Heart right ventricle (tissue), 16 donors: ENCODE measurements around the gene PTBP3. TPM values are rescaled to one million over a fixed set of nuclear protein-coding genes. Genes with fewer than 3 reads are reported as not detected.
"Not testable (repeated sequence)": the region's sequence is repeated elsewhere in the genome, so short reads cannot be mapped to it uniquely, and the experiment has no call there.

Experiments
- ATAC-seq, 8 donors: fragments of 200-7000 bp; cut with Tn5 transposase; one replicate each; pipeline ENCODE4 v1.9.1; 2020; ENCODE audit warnings: mild to moderate bottlenecking in 8 of 8, moderate library complexity in 8 of 8, moderate number of reproducible peaks in 1 of 8
- DNase-seq, 2 donors: peaks; one replicate each; pipeline ENCODE4 v3.0.0-alpha.2; 2020
- H3K27ac ChIP-seq, 10 donors: fragments of 200-600 bp; sonication (generic) in 2 of 10; one replicate each; pipeline versions ENCODE4 v1.5.0 to v1.8.0; 2020 to 2022; ENCODE audit warnings: mild to moderate bottlenecking in 3 of 10
- H3K27me3 ChIP-seq, 7 donors: fragments of 200-600 bp; one replicate each; pipeline ENCODE4 v1.8.0; 2021 to 2022; ENCODE audit warnings: mild to moderate bottlenecking in 2 of 7
- H3K36me3 ChIP-seq, 9 donors: fragments of 200-600 bp; sonication (generic) in 1 of 9; one replicate each; pipeline versions ENCODE4 v1.5.0 to v1.8.0; 2020 to 2022; ENCODE audit warnings: mild to moderate bottlenecking in 2 of 9
- H3K4me1 ChIP-seq, 9 donors: fragments of 200-600 bp; sonication (generic) in 1 of 9; one replicate each; pipeline versions ENCODE4 v1.5.0 to v1.8.0; 2020 to 2022; ENCODE audit warnings: mild to moderate bottlenecking in 4 of 9
- H3K4me3 ChIP-seq, 10 donors: fragments of 200-600 bp; sonication (generic) in 2 of 10; one replicate each; pipeline versions ENCODE4 v1.5.0 to v1.8.0; 2020 to 2022; ENCODE audit warnings: mild to moderate bottlenecking in 7 of 10, moderate library complexity in 2 of 10
- H3K9me3 ChIP-seq, 11 donors: fragments of 200-600 bp in 10 of 11; sonication (generic) in 2 of 11; one replicate each; pipeline versions ENCODE4 v1.5.0 to v1.8.0; 2013 to 2022; ENCODE audit warnings: mild to moderate bottlenecking in 2 of 11, control low read depth in 1 of 11, moderate library complexity in 1 of 11
- CTCF ChIP-seq, 9 donors: fragments of 200-600 bp; sonication (generic) in 2 of 9; IDR thresholded peaks; one replicate each; pipeline versions ENCODE4 v1.5.0 to v1.8.0; 2021 to 2022; ENCODE audit warnings: antibody characterized with exemption in 9 of 9, mild to moderate bottlenecking in 5 of 9, moderate library complexity in 1 of 9
- WGBS, 2 donors: extraction: QIAGEN DNeasy Blood & Tissue Kit; methylation state at CpG; one replicate each; pipeline ENCODE4 v1.1.7; 2013; ENCODE audit warnings: inconsistent platforms in 1 of 2; 5-methylcytosine and 5-hydroxymethylcytosine counted together
- intact Hi-C, 10 donors: fragments of 100-400 bp; cut with DNase I; formaldehyde crosslinking; loops; one replicate each; pipeline versions ENCODE4 v1.11.1 to v1.14.2; 2022
- polyA plus RNA-seq, 2 donors: library from polyadenylated mRNA; stranded (reverse); fragments of 200-250 nt; gene quantifications; one replicate each; pipeline ENCODE4 v1.2.3, GENCODE V29; 2013
- total RNA-seq, 10 donors: library from RNA; stranded (reverse); fragmentation: NEBNext Ultra II Directional in 3 of 10; extraction: Animal tissue kit (Norgen Biotek cat#: 25700) in 3 of 10; gene quantifications; one replicate each; pipeline versions ENCODE4 v1.2.1 to v1.2.4, GENCODE V29; 2021 to 2023
- donor health status: Arrhythmogenic right ventricular cardiomyopathy.
- donor health status: ischemic (EF 13 %, LVEDD 7.1; RV severe dilation, severe dysfunction).
- donor health status: healthy with polysubstance abuse.
- donor health status: DM: no; HTN: yes; CAD: no.
- donor health status: DM: no; HTN: no; CAD: no.
- donor health status: ischemic (EF 25% LVEDD 6.9; RV normal size, moderate dysfunction).
- donor health status: ischemic (EF 25% LVEDD 5.7; RV mildly dilated, moderate dysfunction).
- donor health status: healthy.
- donor health status: DM: yes; HTN: yes; CAD: no.
- donor health status: Ischemic cardiomyopathy.
- donor health status: ischemic (EF 35%, LVEDD 5.7; RV mildly dilated, moderate dysfunction).
- donor health status: nonischemic (EF 11% LVEDD 7.7; RV severe dilation, severe dysfunction).
- donor health status: DM: yes; HTN: yes; CAD: no.
- donor health status: PGD.
- donor health status: ischemic (EF 29% LVEDD 5.4; RV normal size, mild dysfunction).
- donor health status: nonischemic (EF 23%, LVEDD 6.1; RV moderate dilation, normal function).

Gene PTBP3
- total and polyA plus RNA-seq, 12 donors: 3.7 to 35.5 (median 15.7) TPM

- DNase-seq: no peak
- H3K27me3 ChIP-seq: no peaks in the 10 kb centered on the region
- no peak overlapping the region for H3K4me3 ChIP-seq
- peaks cover 0 to 22% (median 9%) of the 10 kb centered on the region in 9 donors for H3K4me1 ChIP-seq
- intact Hi-C loops: no loop called here
- 100% methylated on average over 2 of the region's 2 CpGs for WGBS, 2 donors
- no peak for ATAC-seq
- no peak overlapping the region for H3K27ac ChIP-seq
- peaks cover 0 to 39% (median 0%) of the 10 kb centered on the region in 9 donors for H3K36me3 ChIP-seq
- no peaks in the 10 kb centered on the region for H3K9me3 ChIP-seq
- TF ChIP-seq CTCF (IDR thresholded peaks at IDR 0.05): no peak
Observed at GRCh38 chr9:112271466-112272098, 61.8 kb downstream of the PTBP3 start.

GRCh38 chr9:112268413-112268812 lies 65.0 kb downstream of the PTBP3 start:
- no peak for TF ChIP-seq CTCF (IDR thresholded peaks at IDR 0.05)
- no peak overlapping the region for H3K27ac ChIP-seq
- H3K27me3 ChIP-seq: no peaks in the 10 kb centered on the region
- no peak overlapping the region for H3K4me3 ChIP-seq
- peaks cover 0 to 56% (median 7%) of the 10 kb centered on the region in 9 donors for H3K36me3 ChIP-seq
- ATAC-seq (no peak), DNase-seq (no peak)
- H3K4me1 ChIP-seq: peaks cover 0 to 8% (median 0%) of the 10 kb centered on the region in 9 donors
- intact Hi-C loops: loop anchor here in 1 of 10 donors (10.0 kb wide), 1 partner anchor 46 kb away; no protein-coding TSS in a partner anchor
- H3K9me3 ChIP-seq: no peaks in the 10 kb centered on the region
- WGBS, 2 donors: 86 to 96% methylated on average over 5 of the region's 5 CpGs

GRCh38 chr9:112267086-112267485 lies 66.3 kb downstream of the PTBP3 start:
- H3K27ac ChIP-seq, ATAC-seq, H3K4me3 ChIP-seq, H3K27me3 ChIP-seq, DNase-seq, H3K9me3 ChIP-seq: not testable (repeated sequence)
- intact Hi-C loops: loop anchor here in 1 of 10 donors (10.0 kb wide), 1 partner anchor 48 kb away; no protein-coding TSS in a partner anchor
- 97% methylated on average over 16 of the region's 16 CpGs for WGBS, 2 donors
- Histone ChIP-seq H3K36me3 (peaks cover 0 to 70% (median 7%) of the 10 kb centered on the region in 9 donors), H3K4me1 (peaks cover 0 to 14% (median 0%) of the 10 kb centered on the region in 9 donors)

GRCh38 chr9:112265391-112265790 lies 68.0 kb downstream of the PTBP3 start:
- no peaks in the 10 kb centered on the region for H3K27me3 ChIP-seq
- peaks cover 0 to 14% (median 0%) of the 10 kb centered on the region in 9 donors for H3K4me1 ChIP-seq
- H3K9me3 ChIP-seq: no peaks in the 10 kb centered on the region
- intact Hi-C loops: loop anchor here in 1 of 10 donors (10.0 kb wide), 1 partner anchor 49 kb away; no protein-coding TSS in a partner anchor
- TF ChIP-seq CTCF (IDR thresholded peaks at IDR 0.05): no peak
- peaks cover 0 to 75% (median 7%) of the 10 kb centered on the region in 9 donors for H3K36me3 ChIP-seq
- 94 to 95% methylated on average over 9 of the region's 9 CpGs for WGBS, 2 donors
- H3K27ac ChIP-seq: no peak overlapping the region
- H3K4me3 ChIP-seq: no peak overlapping the region
- DNase-seq (no peak), ATAC-seq (no peak)

- Histone ChIP-seq H3K27ac (no peak overlapping the region), H3K9me3 (no peaks in the 10 kb centered on the region), H3K27me3 (no peaks in the 10 kb centered on the region), H3K4me3 (no peak overlapping the region), H3K36me3 (peaks cover 0 to 81% (median 7%) of the 10 kb centered on the region in 9 donors), H3K4me1 (peaks cover 0 to 14% (median 0%) of the 10 kb centered on the region in 9 donors)
- intact Hi-C loops: loop anchor here in 1 of 10 donors (10.0 kb wide), 1 partner anchor 52 kb away; no protein-coding TSS in a partner anchor
- TF ChIP-seq CTCF (IDR thresholded peaks at IDR 0.05): no peak
- no peak for ATAC-seq
- WGBS, 2 donors: 92 to 96% methylated on average over 3 of the region's 3 CpGs
- no peak for DNase-seq
Observed at GRCh38 chr9:112262577-112262976, 70.8 kb downstream of the PTBP3 start.
